Gastroesophageal sphincter (tissue), 4 donors: ENCODE data around the gene PRKAR1B. TPM values are rescaled to one million over a fixed set of nuclear protein-coding genes. Genes with fewer than 3 reads are reported as not detected.

Experiments used
- ATAC-seq: fragments of 150-250 bp; one replicate; pipeline ENCODE4 v1.9.1; 2016; ENCODE audit warnings: mild to moderate bottlenecking, moderate library complexity
- H3K27ac ChIP-seq, 4 donors: fragments of 200-600 bp; sonication (generic) in 3 of 4; 1 replicate in 3 of 4; 2 replicates in 1 of 4; pipeline ENCODE4 v1.5.1; 2016 to 2019
- H3K27me3 ChIP-seq: fragments of 200-600 bp; sonication (generic); one replicate; pipeline ENCODE4 v1.5.1; 2019
- H3K36me3 ChIP-seq, 2 donors: fragments of 200-600 bp; sonication (generic); one replicate each; pipeline ENCODE4 v1.5.1; 2019; ENCODE audit warnings: control low read depth in 1 of 2
- H3K4me1 ChIP-seq, 3 donors: fragments of 200-600 bp; sonication (generic); 1 replicate in 2 of 3; 2 replicates in 1 of 3; pipeline ENCODE4 v1.5.1; 2016 to 2019; ENCODE audit warnings: control low read depth in 2 of 3
- H3K4me3 ChIP-seq, 2 donors: fragments of 200-600 bp; sonication (generic); one replicate each; pipeline ENCODE4 v1.5.1; 2019; ENCODE audit warnings: mild to moderate bottlenecking in 1 of 2, moderate library complexity in 1 of 2
- H3K9me3 ChIP-seq, 3 donors: fragments of 200-600 bp; sonication (generic); one replicate each; pipeline ENCODE4 v1.5.1; 2017 to 2019; ENCODE audit warnings: control low read depth in 2 of 3
- EP300 ChIP-seq: sonication (generic); formaldehyde crosslinking; IDR thresholded peaks from one replicate; pipeline ENCODE4 v1.6.1; 2017; ENCODE audit warnings: antibody characterized with exemption, mild to moderate bottlenecking
- POLR2A ChIP-seq, 2 donors: fragments of 450-650 bp; IDR thresholded peaks; one replicate each; pipeline ENCODE4 v1.6.1; 2017; ENCODE audit warnings: antibody characterized with exemption in 2 of 2, mild to moderate bottlenecking in 2 of 2, moderate library complexity in 1 of 2
- POLR2AphosphoS5 ChIP-seq: sonication (generic); formaldehyde crosslinking; IDR thresholded peaks from one replicate; pipeline ENCODE4 v1.6.1; 2017; ENCODE audit warnings: antibody characterized with exemption
- WGBS, 2 donors: methylation state at CpG; one replicate each; pipeline ENCODE4 v1.1.5; 2018; ENCODE audit warnings: low coverage in 1 of 2; 5-methylcytosine and 5-hydroxymethylcytosine counted together
- total RNA-seq, 4 donors: library from RNA; depleted of rRNA; stranded (reverse); fragments of >200 nt; gene quantifications; one replicate each; pipeline ENCODE4 v1.1.0, GENCODE V29; 2016
- TF ChIP-seq, protein P1 (sequence below), 4 experiments: fragments of 200-600 bp in 2 of 4; fragments of 450-650 bp in 2 of 4; sonication (generic) in 1 of 4; IDR thresholded peaks; one replicate each; pipeline ENCODE4 v1.5.1; 2017 to 2019; ENCODE audit warnings: antibody characterized with exemption in 4 of 4, mild to moderate bottlenecking in 2 of 4, moderate library complexity in 2 of 4

Gene PRKAR1B
- total RNA-seq, 4 donors from 2014 or later, result 11.6 to 39.1 (median 24.8) TPM

DNA sequence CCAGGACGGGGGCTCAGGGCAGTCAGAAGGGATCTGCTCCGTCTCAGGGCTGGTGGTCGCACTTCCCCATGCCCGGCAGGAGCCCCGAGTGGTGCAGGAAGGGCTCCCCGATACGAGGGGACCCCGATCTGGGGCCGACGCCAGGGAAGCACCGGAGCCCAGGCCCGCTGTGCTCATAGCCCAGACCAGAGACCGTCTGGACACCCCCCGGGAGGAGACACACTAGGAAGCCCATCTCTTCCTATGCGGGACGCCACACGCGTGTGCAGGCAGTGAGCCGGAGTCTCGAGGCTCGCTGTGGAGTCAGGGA, 167.7 kb downstream of the PRKAR1B start:
- no peaks in the 10 kb centered on the region for H3K9me3 ChIP-seq
- no peak overlapping the region for H3K27ac ChIP-seq
- no peaks in the 10 kb centered on the region for H3K27me3 ChIP-seq
- H3K36me3 ChIP-seq, result no peaks in the 10 kb centered on the region
- no peak for ATAC-seq
- no peak overlapping the region for H3K4me3 ChIP-seq
- no peaks in the 10 kb centered on the region for H3K4me1 ChIP-seq
- TF ChIP-seq POLR2A (IDR thresholded peaks at IDR 0.05) (no peak), EP300 (no peak)
- 98 to 100% methylated on average over 1 to 8 of the region's 21 CpGs for WGBS, 2 donors

DNA sequence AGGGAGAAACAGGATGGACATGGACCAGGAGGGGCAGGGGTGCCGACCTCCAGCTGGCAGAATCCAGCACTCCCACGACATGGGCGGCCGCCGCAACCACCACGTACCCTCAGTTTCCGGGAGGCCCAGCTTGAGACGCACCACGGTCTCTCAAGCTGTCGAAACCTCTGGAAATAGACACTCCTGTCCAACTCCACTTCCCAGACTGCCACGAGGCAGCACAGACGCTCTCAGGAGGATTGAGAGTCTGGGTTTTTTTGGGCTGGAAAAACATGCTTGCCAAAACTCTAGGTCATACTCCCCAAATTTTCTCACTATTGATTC, 169.6 kb downstream of the PRKAR1B start:
- no peak for ATAC-seq
- no peaks in the 10 kb centered on the region for H3K4me1 ChIP-seq
- H3K27me3 ChIP-seq, result no peaks in the 10 kb centered on the region
- H3K4me3 ChIP-seq, result no peak overlapping the region
- no peaks in the 10 kb centered on the region for H3K9me3 ChIP-seq
- WGBS, 2 donors, result 92% methylated on average over 9 of the region's 12 CpGs; no CpG with 5 or more reads in 1 of the 2 donors
- no peaks in the 10 kb centered on the region for H3K36me3 ChIP-seq
- H3K27ac ChIP-seq, result no peak overlapping the region
- TF ChIP-seq POLR2AphosphoS5 (no peak), POLR2A (IDR thresholded peaks at IDR 0.05) (no peak), EP300 (no peak)
- TF ChIP-seq, protein P1, sequence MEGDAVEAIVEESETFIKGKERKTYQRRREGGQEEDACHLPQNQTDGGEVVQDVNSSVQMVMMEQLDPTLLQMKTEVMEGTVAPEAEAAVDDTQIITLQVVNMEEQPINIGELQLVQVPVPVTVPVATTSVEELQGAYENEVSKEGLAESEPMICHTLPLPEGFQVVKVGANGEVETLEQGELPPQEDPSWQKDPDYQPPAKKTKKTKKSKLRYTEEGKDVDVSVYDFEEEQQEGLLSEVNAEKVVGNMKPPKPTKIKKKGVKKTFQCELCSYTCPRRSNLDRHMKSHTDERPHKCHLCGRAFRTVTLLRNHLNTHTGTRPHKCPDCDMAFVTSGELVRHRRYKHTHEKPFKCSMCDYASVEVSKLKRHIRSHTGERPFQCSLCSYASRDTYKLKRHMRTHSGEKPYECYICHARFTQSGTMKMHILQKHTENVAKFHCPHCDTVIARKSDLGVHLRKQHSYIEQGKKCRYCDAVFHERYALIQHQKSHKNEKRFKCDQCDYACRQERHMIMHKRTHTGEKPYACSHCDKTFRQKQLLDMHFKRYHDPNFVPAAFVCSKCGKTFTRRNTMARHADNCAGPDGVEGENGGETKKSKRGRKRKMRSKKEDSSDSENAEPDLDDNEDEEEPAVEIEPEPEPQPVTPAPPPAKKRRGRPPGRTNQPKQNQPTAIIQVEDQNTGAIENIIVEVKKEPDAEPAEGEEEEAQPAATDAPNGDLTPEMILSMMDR (IDR thresholded peaks at IDR 0.05), result no peak

DNA sequence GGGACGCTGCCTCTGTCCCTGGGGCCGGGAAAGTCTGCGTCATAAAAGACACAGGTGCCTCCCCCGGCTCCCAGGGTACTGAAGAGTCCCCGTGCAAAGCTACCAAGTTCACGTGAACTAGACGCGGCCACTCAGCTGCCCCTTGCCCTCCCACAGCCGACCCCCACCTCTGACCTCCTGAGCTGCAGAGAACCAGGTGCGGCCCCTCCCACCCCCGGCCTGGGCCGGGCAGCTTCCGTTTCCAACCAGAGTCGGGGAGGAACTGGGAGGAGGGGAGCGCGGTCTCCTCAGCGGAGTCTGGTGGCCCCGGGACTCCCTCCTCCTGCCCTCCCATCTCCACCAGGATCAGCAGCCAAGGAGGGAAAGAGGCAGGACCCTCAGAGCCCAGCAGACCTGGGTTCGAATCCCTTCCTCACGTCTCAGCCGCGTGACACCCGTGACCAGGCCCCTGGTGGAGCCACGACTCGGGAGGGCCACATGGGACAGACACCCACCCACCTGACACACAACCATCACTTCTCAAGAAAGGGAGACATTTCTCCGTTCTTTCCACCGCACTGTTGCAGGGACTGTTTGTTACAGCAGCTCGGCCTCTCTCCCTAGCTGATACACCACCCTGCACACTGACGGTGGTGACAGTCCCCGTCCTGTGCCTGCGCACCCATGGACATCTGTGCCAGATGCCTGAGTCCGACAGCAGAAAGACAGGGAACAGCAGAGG, 170.1 kb downstream of the PRKAR1B start:
- Histone ChIP-seq H3K27ac (no peak overlapping the region), H3K4me1 (no peaks in the 10 kb centered on the region), H3K4me3 (no peak overlapping the region), H3K36me3 (no peaks in the 10 kb centered on the region), H3K9me3 (no peaks in the 10 kb centered on the region), H3K27me3 (no peaks in the 10 kb centered on the region)
- no peak for TF ChIP-seq EP300
- no peak for TF ChIP-seq POLR2A (IDR thresholded peaks at IDR 0.05)
- TF ChIP-seq POLR2AphosphoS5, result no peak
- TF ChIP-seq, protein P1 (IDR thresholded peaks at IDR 0.05), result no peak
- 88 to 100% methylated on average over 3 to 8 of the region's 32 CpGs for WGBS, 2 donors
- no peak for ATAC-seq

DNA sequence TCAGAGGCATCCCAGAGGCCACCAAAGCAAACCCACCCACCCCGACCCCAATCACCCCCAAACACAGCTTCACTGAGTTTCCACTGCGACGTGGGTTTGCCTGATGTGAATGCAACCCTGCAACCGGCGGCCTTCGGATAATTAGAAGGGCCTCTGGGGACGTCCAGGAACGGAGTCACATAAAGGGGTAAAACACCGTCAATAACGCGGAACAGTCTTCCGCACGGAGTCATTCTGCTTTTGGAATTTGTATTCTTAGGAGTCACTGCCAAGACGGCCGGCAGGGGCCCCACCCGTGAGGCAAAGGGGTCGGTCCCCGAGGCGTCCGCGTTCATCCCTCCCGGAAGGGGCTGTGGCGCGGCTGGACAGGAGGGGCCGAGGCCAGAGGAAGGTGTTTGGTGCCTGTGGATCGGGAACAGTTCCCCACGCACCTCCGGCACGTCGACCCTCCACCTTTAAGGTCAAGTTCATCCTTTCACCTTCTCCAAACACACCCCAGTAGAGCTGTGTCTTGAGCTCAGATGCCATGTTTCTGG, 170.7 kb downstream of the PRKAR1B start:
- Histone ChIP-seq H3K4me3 (no peak overlapping the region), H3K4me1 (no peaks in the 10 kb centered on the region), H3K27me3 (no peaks in the 10 kb centered on the region), H3K36me3 (no peaks in the 10 kb centered on the region), H3K9me3 (no peaks in the 10 kb centered on the region), H3K27ac (no peak overlapping the region)
- WGBS, 2 donors, result 65 to 77% methylated on average over 2 to 21 of the region's 30 CpGs
- TF ChIP-seq POLR2A (IDR thresholded peaks at IDR 0.05), result no peak
- no peak for TF ChIP-seq EP300
- no peak for TF ChIP-seq POLR2AphosphoS5
- TF ChIP-seq, protein P1 (IDR thresholded peaks at IDR 0.05), result no peak
- no peak for ATAC-seq

DNA sequence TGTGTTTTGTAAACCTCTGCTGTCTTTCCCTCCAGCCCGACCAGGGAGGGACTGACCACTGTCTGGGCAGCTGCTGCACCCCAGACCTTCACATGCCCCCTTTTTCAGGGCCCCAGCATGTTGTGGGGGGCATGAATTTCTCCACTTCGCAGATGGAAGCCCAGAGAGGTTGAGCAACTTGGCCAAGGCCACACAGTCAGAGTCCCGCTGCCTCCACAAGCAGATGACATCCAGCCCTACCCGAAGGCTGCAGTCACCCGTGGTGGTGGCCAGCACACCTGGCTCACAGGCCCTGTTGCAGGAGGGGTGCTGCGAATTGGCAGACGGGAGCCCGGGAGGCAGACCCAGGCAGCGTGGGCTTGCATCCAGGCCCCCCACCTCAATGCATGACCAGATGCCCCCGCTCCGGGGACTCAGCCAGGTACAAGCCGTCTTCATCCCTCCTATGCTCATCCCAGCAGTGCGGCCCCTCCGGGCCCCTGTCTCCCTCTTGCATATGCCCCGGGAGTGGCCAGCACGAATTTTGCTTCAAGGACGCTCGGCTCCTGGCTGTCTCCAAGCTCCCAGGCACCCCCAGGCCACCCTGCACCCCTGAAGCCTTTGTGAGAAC, 171.4 kb downstream of the PRKAR1B start:
- no peak for ATAC-seq
- WGBS, 2 donors, result no CpG with 5 or more reads among the region's 18 CpGs
- Histone ChIP-seq H3K4me3 (no peak overlapping the region), H3K9me3 (no peaks in the 10 kb centered on the region), H3K4me1 (no peaks in the 10 kb centered on the region), H3K27ac (no peak overlapping the region), H3K36me3 (peaks cover 0 to under 1% of the 10 kb centered on the region in 2 donors), H3K27me3 (no peaks in the 10 kb centered on the region)
- TF ChIP-seq, protein P1 (IDR thresholded peaks at IDR 0.05), result no peak
- TF ChIP-seq POLR2A (IDR thresholded peaks at IDR 0.05), result no peak
- TF ChIP-seq EP300, result no peak
- no peak for TF ChIP-seq POLR2AphosphoS5
